GM12801 (cell line): ENCODE data around the gene HSD17B1.

Source experiments
- CTCF ChIP-seq: IDR thresholded peaks from one replicate; pipeline ENCODE4 v1.5.1; 2011; ENCODE audit warnings: control low read depth; ENCODE audit not compliant: insufficient read length; ENCODE audit errors: extremely low read depth

The HSD17B1 gene

GRCh38 chr17:42536372-42537155 is 16.2 kb upstream of the HSD17B1 start:
- no peak for TF ChIP-seq CTCF

DNA sequence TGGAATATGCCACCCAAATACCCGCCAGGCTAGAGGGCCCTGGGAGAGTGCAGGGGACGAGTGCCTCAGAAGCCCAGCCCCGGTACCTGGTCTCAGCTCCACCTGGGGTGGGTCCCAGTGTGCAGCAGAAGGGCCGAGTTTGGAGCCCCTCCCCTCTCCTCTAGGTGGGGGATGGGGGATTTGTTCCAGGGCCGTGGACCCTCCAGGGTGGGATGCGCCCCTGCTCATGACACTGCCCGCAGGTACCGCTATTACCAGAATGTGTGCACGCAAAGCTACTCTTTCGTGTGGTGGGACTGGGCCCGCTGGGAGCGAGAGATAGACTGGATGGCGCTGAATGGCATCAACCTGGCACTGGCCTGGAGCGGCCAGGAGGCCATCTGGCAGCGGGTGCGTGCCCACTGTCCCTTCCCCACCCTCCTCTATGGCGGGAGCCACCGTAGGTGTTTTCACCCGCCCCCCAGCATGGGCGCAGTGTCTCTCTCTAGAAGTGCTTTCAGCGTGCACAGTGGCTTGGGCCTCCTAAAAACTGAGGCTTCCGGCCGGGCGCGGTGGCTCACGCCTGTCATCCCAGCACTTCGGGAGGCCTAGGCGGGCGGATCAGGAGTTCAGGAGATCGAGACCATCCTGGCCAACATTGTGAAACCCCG is 15.4 kb upstream of the HSD17B1 start:
- no peak for TF ChIP-seq CTCF

DNA sequence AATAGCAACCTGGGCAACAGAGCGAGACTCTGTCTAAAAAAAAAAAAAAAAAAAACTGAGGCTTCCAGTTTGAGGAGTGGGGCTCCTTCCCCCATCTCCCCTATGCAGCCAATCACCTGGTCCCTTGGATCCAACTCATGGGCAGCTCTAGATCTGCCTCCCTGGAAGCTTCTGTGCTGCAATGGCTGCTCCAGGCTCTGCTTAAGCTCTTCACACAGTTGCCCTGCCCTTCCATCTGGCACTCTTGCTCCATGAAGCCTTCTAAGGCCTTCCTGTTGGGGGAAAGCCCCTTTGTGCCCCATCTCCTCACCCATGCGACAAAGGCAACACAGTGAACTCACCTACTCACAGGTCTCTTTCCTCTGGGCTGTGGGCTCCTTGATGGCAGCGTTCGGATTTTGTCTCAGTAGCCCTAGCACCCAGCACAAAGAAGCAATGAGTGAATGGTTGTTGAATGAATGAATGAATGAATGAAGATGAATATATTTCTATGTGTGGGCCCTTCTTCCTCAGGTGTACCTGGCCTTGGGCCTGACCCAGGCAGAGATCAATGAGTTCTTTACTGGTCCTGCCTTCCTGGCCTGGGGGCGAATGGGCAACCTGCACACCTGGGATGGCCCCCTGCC is 14.8 kb upstream of the HSD17B1 start:
- no peak for TF ChIP-seq CTCF

- TF ChIP-seq CTCF: no peak
Measured at GRCh38 chr17:42538482-42538881, 14.2 kb upstream of the HSD17B1 start.

DNA sequence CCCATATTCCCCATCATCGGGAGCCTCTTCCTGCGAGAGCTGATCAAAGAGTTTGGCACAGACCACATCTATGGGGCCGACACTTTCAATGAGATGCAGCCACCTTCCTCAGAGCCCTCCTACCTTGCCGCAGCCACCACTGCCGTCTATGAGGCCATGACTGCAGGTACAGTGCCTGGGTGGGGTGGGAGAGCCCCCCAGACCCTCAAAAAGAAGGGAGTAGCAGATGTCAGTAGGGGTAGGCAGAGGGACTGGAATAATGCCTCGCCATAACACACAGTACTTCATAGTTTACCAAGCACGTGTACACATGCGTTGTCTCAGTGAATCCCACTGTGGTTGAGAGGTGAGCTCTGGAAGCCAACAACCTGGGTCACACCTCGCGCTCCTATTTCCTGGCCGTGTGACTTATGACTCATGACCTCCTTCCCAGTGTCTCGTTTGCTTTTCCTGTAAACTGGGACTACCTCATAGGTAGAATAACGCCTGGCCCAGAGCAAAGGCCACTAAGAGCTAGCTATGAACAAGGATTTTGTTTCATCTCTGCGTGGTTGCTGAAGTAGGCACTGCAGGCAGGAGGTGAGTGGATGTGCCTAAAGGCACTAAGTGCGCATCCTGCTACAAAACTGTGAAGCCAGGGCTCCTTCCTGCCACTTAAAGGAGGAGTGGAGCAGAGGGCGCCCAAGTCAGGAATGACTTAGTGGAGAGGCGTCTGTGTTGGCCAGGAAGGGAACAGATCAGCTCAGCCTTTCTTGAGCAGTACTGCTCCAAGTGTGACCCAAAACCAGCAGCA is 11.5 kb upstream of the HSD17B1 start:
- TF ChIP-seq CTCF: no peak

DNA sequence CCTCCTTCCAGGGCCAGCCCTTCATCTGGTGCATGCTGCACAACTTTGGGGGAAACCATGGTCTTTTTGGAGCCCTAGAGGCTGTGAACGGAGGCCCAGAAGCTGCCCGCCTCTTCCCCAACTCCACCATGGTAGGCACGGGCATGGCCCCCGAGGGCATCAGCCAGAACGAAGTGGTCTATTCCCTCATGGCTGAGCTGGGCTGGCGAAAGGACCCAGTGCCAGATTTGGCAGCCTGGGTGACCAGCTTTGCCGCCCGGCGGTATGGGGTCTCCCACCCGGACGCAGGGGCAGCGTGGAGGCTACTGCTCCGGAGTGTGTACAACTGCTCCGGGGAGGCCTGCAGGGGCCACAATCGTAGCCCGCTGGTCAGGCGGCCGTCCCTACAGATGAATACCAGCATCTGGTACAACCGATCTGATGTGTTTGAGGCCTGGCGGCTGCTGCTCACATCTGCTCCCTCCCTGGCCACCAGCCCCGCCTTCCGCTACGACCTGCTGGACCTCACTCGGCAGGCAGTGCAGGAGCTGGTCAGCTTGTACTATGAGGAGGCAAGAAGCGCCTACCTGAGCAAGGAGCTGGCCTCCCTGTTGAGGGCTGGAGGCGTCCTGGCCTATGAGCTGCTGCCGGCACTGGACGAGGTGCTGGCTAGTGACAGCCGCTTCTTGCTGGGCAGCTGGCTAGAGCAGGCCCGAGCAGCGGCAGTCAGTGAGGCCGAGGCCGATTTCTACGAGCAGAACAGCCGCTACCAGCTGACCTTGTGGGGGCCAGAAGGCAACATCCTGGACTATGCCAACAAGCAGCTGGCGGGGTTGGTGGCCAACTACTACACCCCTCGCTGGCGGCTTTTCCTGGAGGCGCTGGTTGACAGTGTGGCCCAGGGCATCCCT is 9.3 kb upstream of the HSD17B1 start:
- TF ChIP-seq CTCF: no peak
